ENCODE data around the gene APOBEC4. TPM values are rescaled to one million over a fixed set of nuclear protein-coding genes. Genes with fewer than 3 reads are reported as not detected.

The APOBEC4 gene
- total and polyA plus RNA-seq, 9 of the 15 experiments (the other 6 are each of a cell fraction or from before 2014, with no cell fraction given), result not detected

DNA sequence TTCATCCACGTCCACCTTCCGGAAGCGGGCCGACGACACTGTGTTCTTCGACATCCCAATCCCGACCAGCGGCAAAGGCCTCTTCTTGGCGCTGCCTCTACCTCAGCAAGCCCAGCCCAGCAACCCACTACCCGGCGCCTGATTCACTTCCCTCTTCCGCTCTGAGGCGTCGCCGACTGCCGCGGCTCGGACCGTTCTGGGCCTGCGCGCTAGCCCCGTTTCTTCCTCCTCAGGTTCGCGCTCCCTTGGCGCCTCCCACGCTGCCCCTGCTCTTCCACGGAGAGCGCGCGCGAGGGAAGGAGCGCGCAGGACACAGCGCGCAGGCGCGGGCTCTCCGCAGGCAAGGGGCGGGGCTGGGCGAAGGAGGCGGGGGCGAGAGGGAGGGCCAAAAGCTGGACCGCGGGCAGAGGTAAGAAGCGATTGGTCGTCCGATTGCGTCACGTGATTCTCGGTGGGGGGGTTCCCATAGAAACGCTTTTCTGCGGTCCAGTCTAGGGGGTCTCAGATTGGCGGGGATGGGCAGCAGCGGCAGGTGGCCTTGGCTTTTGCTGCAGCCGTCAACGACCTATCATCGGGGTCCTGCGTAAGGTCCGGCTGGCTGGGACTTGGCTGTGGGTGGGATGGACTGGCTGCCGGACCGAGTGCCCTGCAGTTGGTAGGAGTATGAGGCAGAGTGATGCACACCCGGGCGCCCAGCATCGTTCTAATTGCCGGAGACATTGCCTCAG, 17.3 kb downstream of the APOBEC4 start, which contains the start of gene ARPC5 (continued):
- TF ChIP-seq POLR2G (IDR thresholded peaks at IDR 0.05; ENCODE audit: low read depth, low read length) (peak; percentile 95), SOX6 (IDR thresholded peaks at IDR 0.05) (peak; percentile 30; the same call in 1 of the 2 replicates), IRF2 (CRISPR knock-in tag; IDR thresholded peaks at IDR 0.05) (no peak), ZFP30 (CRISPR knock-in tag; IDR thresholded peaks at IDR 0.05; ENCODE audit: borderline replicate concordance) (no peak), POLR2B (IDR thresholded peaks at IDR 0.05; ENCODE audit: low read depth, partially characterized antibody) (peak; percentile 94), CBFA2T2 (conservative IDR thresholded peaks at IDR 0.05) (peak; percentile 89), CSDE1 (IDR thresholded peaks at IDR 0.05) (no peak), GATAD2A (IDR thresholded peaks at IDR 0.05) (peak; percentile 97), TOE1 (IDR thresholded peaks at IDR 0.05; ENCODE audit: borderline replicate concordance) (peak; percentile 100), TOE1 (CRISPR knock-in tag; IDR thresholded peaks at IDR 0.05; ENCODE audit: borderline replicate concordance, low read depth) (no peak), ZZZ3 (IDR thresholded peaks at IDR 0.05) (no peak), KAT2B (IDR thresholded peaks at IDR 0.05; ENCODE audit: low read depth, low read length) (peak; percentile 46), CREM (IDR thresholded peaks at IDR 0.05; ENCODE audit: low read depth) (peak; percentile 75), GABPA (tag; conservative IDR thresholded peaks at IDR 0.05; ENCODE audit: low read depth) (peak; percentile 86), BHLHE40 (IDR thresholded peaks at IDR 0.05; ENCODE audit: low read length) (peak; percentile 78; the same call in 1 of the 2 replicates), EHMT2 (IDR thresholded peaks at IDR 0.05) (no peak), ZNF239 (CRISPR knock-in tag; IDR thresholded peaks at IDR 0.05) (no peak), GATAD2B (IDR thresholded peaks at IDR 0.05; ENCODE audit: borderline replicate concordance) (peak; percentile 87; the same call in 1 of the 2 replicates), SPI1 (IDR thresholded peaks at IDR 0.05; ENCODE audit: borderline replicate concordance, low read depth, low read length) (peak; percentile 95), RBBP5 (IDR thresholded peaks at IDR 0.05; ENCODE audit: borderline replicate concordance, insufficient read depth, low read length, poor library complexity, severe bottlenecking) (peak; percentile 73), ZBED1 (IDR thresholded peaks at IDR 0.05) (no peak)
- TF ChIP-seq, protein P1, sequence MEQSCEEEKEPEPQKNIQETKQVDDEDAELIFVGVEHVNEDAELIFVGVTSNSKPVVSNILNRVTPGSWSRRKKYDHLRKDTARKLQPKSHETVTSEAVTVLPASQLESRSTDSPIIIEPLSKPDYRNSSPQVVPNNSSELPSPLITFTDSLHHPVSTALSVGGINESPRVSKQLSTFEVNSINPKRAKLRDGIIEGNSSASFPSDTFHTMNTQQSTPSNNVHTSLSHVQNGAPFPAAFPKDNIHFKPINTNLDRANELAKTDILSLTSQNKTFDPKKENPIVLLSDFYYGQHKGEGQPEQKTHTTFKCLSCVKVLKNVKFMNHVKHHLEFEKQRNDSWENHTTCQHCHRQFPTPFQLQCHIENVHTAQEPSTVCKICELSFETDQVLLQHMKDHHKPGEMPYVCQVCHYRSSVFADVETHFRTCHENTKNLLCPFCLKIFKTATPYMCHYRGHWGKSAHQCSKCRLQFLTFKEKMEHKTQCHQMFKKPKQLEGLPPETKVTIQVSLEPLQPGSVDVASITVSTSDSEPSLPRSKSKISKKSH (CRISPR knock-in tag; IDR thresholded peaks at IDR 0.05), result no peak
- TF ChIP-seq, protein P2, sequence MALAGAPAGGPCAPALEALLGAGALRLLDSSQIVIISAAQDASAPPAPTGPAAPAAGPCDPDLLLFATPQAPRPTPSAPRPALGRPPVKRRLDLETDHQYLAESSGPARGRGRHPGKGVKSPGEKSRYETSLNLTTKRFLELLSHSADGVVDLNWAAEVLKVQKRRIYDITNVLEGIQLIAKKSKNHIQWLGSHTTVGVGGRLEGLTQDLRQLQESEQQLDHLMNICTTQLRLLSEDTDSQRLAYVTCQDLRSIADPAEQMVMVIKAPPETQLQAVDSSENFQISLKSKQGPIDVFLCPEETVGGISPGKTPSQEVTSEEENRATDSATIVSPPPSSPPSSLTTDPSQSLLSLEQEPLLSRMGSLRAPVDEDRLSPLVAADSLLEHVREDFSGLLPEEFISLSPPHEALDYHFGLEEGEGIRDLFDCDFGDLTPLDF (CRISPR knock-in tag; IDR thresholded peaks at IDR 0.05), result peak; percentile 89
- TF ChIP-seq, protein P3, sequence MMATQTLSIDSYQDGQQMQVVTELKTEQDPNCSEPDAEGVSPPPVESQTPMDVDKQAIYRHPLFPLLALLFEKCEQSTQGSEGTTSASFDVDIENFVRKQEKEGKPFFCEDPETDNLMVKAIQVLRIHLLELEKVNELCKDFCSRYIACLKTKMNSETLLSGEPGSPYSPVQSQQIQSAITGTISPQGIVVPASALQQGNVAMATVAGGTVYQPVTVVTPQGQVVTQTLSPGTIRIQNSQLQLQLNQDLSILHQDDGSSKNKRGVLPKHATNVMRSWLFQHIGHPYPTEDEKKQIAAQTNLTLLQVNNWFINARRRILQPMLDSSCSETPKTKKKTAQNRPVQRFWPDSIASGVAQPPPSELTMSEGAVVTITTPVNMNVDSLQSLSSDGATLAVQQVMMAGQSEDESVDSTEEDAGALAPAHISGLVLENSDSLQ (IDR thresholded peaks at IDR 0.05), result no peak
- TF ChIP-seq, protein P4, sequence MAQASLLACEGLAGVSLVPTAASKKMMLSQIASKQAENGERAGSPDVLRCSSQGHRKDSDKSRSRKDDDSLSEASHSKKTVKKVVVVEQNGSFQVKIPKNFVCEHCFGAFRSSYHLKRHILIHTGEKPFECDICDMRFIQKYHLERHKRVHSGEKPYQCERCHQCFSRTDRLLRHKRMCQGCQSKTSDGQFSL (CRISPR knock-in tag; IDR thresholded peaks at IDR 0.05), result peak; percentile 98
- TF ChIP-seq, protein P4 (tag; IDR thresholded peaks at IDR 0.05), result peak in 1 of 2 experiments; percentile 86; a peak in 2 of 4 replicates
